SK-N-SH treated with all-trans-retinoic acid at 6 μM for 48 hours (cell line): ENCODE data around the gene NR2C1.

Experiments used
- ATAC-seq: fragments of 200-7000 bp; cut with Tn5 transposase; 3 replicates; pipeline ENCODE4 v1.9.1; 2020; ENCODE audit warnings: mild to moderate bottlenecking, moderate library complexity
- ARNTL ChIP-seq: fragments of 450-650 bp; formaldehyde crosslinking; IDR thresholded peaks from 2 replicates; pipeline ENCODE4 v1.5.0; 2020; ENCODE audit warnings: low read depth, mild to moderate bottlenecking, moderate library complexity, borderline replicate concordance
- BACH2 ChIP-seq: fragments of 250-450 bp; sonication (Bioruptor Pico); IDR thresholded peaks from 2 replicates; pipeline ENCODE4 v1.9.0; 2021; ENCODE audit warnings: mild to moderate bottlenecking, borderline replicate concordance
- CSDC2 ChIP-seq: fragments of 250-450 bp; sonication (Bioruptor Pico); IDR thresholded peaks from 2 replicates; pipeline ENCODE4 v1.5.0; 2020; ENCODE audit warnings: mild to moderate bottlenecking, moderate library complexity
- ESRRG ChIP-seq: fragments of 250-450 bp; sonication (Bioruptor Pico); IDR thresholded peaks from 2 replicates; pipeline ENCODE4 v1.6.1; 2021; ENCODE audit warnings: mild to moderate bottlenecking
- GLIS3 ChIP-seq: fragments of 250-450 bp; sonication (Bioruptor Pico); IDR thresholded peaks from 2 replicates; pipeline ENCODE4 v1.5.0; 2020; ENCODE audit warnings: mild to moderate bottlenecking, moderate library complexity
- OSR1 ChIP-seq: fragments of 250-450 bp; sonication (Bioruptor Pico); IDR thresholded peaks from 2 replicates; pipeline ENCODE4 v1.8.0; 2022; ENCODE audit warnings: moderate library complexity, mild to moderate bottlenecking, inconsistent platforms
- PPARA ChIP-seq: fragments of 250-450 bp; sonication (Bioruptor Pico); IDR thresholded peaks from 2 replicates; pipeline ENCODE4 v1.5.0; 2020; ENCODE audit warnings: mild to moderate bottlenecking, borderline replicate concordance
- RARB ChIP-seq: fragments of 250-450 bp; sonication (Bioruptor Pico); IDR thresholded peaks from 2 replicates; pipeline ENCODE4 v1.8.0; 2021; ENCODE audit warnings: mild to moderate bottlenecking, moderate library complexity
- SNAI2 ChIP-seq: fragments of 250-450 bp; sonication (Bioruptor Pico); IDR thresholded peaks from 2 replicates; pipeline ENCODE4 v1.5.0; 2020; ENCODE audit warnings: mild to moderate bottlenecking, moderate library complexity
- TCF4 ChIP-seq: fragments of 250-450 bp; sonication (Bioruptor Pico); IDR thresholded peaks from 2 replicates; pipeline ENCODE4 v1.8.0; 2021; ENCODE audit warnings: mild to moderate bottlenecking, moderate library complexity, borderline replicate concordance
- TOX ChIP-seq: fragments of 250-450 bp; sonication (Bioruptor Pico); IDR thresholded peaks from 2 replicates; pipeline ENCODE4 v1.8.0; 2021; ENCODE audit warnings: mild to moderate bottlenecking, moderate library complexity, borderline replicate concordance
- ZC3H10 ChIP-seq: fragments of 250-450 bp; sonication (Bioruptor Pico); IDR thresholded peaks from 2 replicates; pipeline ENCODE4 v1.5.1; 2021; ENCODE audit warnings: mild to moderate bottlenecking, moderate library complexity
- ZFP30 ChIP-seq: fragments of 450-650 bp; formaldehyde crosslinking; IDR thresholded peaks from 2 replicates; pipeline ENCODE4 v1.5.0; 2022; ENCODE audit warnings: mild to moderate bottlenecking, moderate library complexity
- ZNF565 ChIP-seq: fragments of 450-650 bp; formaldehyde crosslinking; conservative IDR thresholded peaks from 2 replicates; pipeline ENCODE4 v1.5.0; 2020; ENCODE audit warnings: low read depth, mild to moderate bottlenecking, moderate library complexity
- ZNF70 ChIP-seq: fragments of 450-650 bp; formaldehyde crosslinking; IDR thresholded peaks from 2 replicates; pipeline ENCODE4 v1.5.0; 2020; ENCODE audit warnings: mild to moderate bottlenecking, moderate library complexity
- ZNF8 ChIP-seq: fragments of 450-650 bp; formaldehyde crosslinking; IDR thresholded peaks from 2 replicates; pipeline ENCODE4 v1.5.0; 2020; ENCODE audit warnings: mild to moderate bottlenecking, moderate library complexity
- TF ChIP-seq, protein P1 (sequence below): fragments of 250-450 bp; sonication (Bioruptor Pico); IDR thresholded peaks from 2 replicates; pipeline ENCODE4 v1.5.1; 2020; ENCODE audit warnings: low read depth, mild to moderate bottlenecking, moderate library complexity
- TF ChIP-seq, protein P2 (sequence below): fragments of 250-450 bp; sonication (Bioruptor Pico); IDR thresholded peaks from 2 replicates; pipeline ENCODE4 v1.8.0; 2020; ENCODE audit warnings: mild to moderate bottlenecking, moderate library complexity, borderline replicate concordance
- TF ChIP-seq, protein P3 (sequence below): fragments of 250-450 bp; sonication (Bioruptor Pico); IDR thresholded peaks from 2 replicates; pipeline ENCODE4 v1.5.1; 2021; ENCODE audit warnings: mild to moderate bottlenecking, moderate library complexity
- TF ChIP-seq, protein P4 (sequence below): fragments of 250-450 bp; sonication (Bioruptor Pico); IDR thresholded peaks from 2 replicates; pipeline ENCODE4 v1.8.0; 2021; ENCODE audit warnings: low read depth, mild to moderate bottlenecking, moderate library complexity, borderline replicate concordance
- TF ChIP-seq, protein P5 (sequence below): fragments of 250-450 bp; sonication (Bioruptor Pico); IDR thresholded peaks from 2 replicates; pipeline ENCODE4 v1.5.0; 2020; ENCODE audit warnings: mild to moderate bottlenecking, moderate library complexity

Gene NR2C1

DNA sequence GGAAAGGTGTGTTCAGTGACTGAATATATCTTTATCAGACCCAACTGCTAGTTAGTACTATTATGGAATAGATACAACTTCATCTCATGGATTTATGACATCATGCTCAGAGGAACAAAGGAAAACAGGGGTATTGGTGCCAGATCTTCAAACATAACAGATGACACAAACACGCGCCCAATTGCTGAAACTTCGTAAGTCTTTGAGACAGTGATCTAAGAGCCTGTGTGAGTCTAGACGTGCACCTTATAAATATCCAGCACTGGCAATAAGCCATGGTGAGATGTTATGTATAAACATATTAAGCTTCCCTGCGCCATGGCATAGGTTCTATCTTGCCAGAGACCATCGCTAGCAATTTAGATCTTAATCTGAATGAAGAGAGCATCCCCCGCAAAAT lies 42.2 kb upstream of the NR2C1 start:
- no peak for ATAC-seq
- no peak for TF ChIP-seq ZC3H10 (CRISPR knock-in tag)
- no peak for TF ChIP-seq BACH2 (CRISPR knock-in tag)
- no peak for TF ChIP-seq PPARA (CRISPR knock-in tag)
- TF ChIP-seq, protein P1, sequence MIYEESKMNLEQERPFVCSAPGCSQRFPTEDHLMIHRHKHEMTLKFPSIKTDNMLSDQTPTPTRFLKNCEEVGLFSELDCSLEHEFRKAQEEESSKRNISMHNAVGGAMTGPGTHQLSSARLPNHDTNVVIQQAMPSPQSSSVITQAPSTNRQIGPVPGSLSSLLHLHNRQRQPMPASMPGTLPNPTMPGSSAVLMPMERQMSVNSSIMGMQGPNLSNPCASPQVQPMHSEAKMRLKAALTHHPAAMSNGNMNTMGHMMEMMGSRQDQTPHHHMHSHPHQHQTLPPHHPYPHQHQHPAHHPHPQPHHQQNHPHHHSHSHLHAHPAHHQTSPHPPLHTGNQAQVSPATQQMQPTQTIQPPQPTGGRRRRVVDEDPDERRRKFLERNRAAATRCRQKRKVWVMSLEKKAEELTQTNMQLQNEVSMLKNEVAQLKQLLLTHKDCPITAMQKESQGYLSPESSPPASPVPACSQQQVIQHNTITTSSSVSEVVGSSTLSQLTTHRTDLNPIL (CRISPR knock-in tag): no peak
- no peak for TF ChIP-seq ESRRG (CRISPR knock-in tag)
- TF ChIP-seq RARB (CRISPR knock-in tag): no peak
- TF ChIP-seq, protein P2, sequence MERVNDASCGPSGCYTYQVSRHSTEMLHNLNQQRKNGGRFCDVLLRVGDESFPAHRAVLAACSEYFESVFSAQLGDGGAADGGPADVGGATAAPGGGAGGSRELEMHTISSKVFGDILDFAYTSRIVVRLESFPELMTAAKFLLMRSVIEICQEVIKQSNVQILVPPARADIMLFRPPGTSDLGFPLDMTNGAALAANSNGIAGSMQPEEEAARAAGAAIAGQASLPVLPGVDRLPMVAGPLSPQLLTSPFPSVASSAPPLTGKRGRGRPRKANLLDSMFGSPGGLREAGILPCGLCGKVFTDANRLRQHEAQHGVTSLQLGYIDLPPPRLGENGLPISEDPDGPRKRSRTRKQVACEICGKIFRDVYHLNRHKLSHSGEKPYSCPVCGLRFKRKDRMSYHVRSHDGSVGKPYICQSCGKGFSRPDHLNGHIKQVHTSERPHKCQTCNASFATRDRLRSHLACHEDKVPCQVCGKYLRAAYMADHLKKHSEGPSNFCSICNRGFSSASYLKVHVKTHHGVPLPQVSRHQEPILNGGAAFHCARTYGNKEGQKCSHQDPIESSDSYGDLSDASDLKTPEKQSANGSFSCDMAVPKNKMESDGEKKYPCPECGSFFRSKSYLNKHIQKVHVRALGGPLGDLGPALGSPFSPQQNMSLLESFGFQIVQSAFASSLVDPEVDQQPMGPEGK (CRISPR knock-in tag): no peak
- TF ChIP-seq SNAI2: no peak
- TF ChIP-seq ZFP30: no peak
- TF ChIP-seq ZNF565 (CRISPR knock-in tag): no peak
- TF ChIP-seq, protein P3, sequence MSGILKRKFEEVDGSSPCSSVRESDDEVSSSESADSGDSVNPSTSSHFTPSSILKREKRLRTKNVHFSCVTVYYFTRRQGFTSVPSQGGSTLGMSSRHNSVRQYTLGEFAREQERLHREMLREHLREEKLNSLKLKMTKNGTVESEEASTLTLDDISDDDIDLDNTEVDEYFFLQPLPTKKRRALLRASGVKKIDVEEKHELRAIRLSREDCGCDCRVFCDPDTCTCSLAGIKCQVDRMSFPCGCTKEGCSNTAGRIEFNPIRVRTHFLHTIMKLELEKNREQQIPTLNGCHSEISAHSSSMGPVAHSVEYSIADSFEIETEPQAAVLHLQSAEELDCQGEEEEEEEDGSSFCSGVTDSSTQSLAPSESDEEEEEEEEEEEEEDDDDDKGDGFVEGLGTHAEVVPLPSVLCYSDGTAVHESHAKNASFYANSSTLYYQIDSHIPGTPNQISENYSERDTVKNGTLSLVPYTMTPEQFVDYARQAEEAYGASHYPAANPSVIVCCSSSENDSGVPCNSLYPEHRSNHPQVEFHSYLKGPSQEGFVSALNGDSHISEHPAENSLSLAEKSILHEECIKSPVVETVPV: no peak
- TF ChIP-seq TCF4 (CRISPR knock-in tag): no peak

DNA sequence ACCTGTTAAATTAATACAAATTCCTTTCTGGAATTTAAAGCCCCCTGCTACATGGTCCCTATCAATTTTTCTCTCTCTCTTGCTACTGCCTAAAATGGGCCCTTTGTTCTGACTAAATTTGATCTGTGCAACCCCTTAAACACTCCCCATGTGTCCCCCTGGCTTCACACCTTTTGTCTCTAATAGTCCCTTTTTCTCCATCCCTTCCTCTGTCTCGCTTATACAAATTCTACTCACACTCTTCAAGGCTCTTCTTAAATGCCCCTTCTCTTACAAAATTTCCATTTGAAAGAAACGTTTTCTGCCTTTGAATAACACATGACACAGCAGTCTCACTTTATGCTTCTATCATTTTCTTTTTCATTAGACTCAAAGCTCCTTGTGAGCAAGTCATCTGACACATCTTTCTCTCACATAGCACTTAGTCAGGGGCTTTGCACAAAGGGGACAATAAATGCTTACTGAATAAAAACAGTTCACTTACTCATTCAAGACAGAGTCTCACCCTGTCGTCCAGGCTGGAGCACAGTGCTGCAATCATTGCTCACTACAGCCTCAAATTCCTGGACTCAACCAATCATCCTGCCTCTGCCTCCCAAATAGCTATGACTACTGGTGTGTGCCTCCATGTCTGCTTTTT lies 41.5 kb upstream of the NR2C1 start:
- TF ChIP-seq ZNF565 (CRISPR knock-in tag) (no peak), ZC3H10 (CRISPR knock-in tag) (no peak), RARB (CRISPR knock-in tag) (no peak), TOX (CRISPR knock-in tag) (no peak), ARNTL (CRISPR knock-in tag) (no peak), ZNF70 (no peak), ZFP30 (no peak)
- no peak for ATAC-seq

DNA sequence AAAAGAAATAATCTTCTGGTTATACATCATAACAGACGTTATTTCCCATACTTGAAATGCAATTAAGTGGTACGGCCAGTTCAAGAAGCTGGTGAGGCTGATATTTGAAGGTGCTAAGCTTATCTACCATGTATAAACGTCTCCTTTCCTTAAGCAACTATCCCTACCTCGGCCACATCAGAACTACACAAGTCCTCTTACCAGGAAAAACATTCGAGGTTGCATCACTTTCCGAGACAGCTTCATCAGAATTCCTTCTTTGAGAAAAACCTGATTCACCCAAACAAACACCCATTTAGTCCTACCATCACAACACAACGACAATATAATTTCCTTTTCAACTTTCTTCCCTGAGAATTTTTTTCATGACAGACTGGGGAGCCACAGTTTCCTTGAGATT lies 33.9 kb upstream of the NR2C1 start:
- no peak for ATAC-seq
- TF ChIP-seq, protein P3: no peak
- TF ChIP-seq, protein P4, sequence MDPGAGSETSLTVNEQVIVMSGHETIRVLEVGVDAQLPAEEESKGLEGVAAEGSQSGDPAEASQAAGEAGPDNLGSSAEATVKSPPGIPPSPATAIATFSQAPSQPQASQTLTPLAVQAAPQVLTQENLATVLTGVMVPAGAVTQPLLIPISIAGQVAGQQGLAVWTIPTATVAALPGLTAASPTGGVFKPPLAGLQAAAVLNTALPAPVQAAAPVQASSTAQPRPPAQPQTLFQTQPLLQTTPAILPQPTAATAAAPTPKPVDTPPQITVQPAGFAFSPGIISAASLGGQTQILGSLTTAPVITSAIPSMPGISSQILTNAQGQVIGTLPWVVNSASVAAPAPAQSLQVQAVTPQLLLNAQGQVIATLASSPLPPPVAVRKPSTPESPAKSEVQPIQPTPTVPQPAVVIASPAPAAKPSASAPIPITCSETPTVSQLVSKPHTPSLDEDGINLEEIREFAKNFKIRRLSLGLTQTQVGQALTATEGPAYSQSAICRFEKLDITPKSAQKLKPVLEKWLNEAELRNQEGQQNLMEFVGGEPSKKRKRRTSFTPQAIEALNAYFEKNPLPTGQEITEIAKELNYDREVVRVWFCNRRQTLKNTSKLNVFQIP: no peak
- TF ChIP-seq, protein P5, sequence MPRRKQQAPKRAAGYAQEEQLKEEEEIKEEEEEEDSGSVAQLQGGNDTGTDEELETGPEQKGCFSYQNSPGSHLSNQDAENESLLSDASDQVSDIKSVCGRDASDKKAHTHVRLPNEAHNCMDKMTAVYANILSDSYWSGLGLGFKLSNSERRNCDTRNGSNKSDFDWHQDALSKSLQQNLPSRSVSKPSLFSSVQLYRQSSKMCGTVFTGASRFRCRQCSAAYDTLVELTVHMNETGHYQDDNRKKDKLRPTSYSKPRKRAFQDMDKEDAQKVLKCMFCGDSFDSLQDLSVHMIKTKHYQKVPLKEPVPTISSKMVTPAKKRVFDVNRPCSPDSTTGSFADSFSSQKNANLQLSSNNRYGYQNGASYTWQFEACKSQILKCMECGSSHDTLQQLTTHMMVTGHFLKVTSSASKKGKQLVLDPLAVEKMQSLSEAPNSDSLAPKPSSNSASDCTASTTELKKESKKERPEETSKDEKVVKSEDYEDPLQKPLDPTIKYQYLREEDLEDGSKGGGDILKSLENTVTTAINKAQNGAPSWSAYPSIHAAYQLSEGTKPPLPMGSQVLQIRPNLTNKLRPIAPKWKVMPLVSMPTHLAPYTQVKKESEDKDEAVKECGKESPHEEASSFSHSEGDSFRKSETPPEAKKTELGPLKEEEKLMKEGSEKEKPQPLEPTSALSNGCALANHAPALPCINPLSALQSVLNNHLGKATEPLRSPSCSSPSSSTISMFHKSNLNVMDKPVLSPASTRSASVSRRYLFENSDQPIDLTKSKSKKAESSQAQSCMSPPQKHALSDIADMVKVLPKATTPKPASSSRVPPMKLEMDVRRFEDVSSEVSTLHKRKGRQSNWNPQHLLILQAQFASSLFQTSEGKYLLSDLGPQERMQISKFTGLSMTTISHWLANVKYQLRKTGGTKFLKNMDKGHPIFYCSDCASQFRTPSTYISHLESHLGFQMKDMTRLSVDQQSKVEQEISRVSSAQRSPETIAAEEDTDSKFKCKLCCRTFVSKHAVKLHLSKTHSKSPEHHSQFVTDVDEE (CRISPR knock-in tag): no peak
- TF ChIP-seq ZNF8 (no peak), ESRRG (CRISPR knock-in tag) (no peak), BACH2 (CRISPR knock-in tag) (no peak), RARB (CRISPR knock-in tag) (no peak), TOX (CRISPR knock-in tag) (no peak), SNAI2 (no peak), ZC3H10 (CRISPR knock-in tag) (no peak), ARNTL (CRISPR knock-in tag) (no peak), GLIS3 (no peak), CSDC2 (no peak), OSR1 (CRISPR knock-in tag) (no peak)
- TF ChIP-seq, protein P1 (CRISPR knock-in tag): no peak
